Endothelial cell of umbilical vein (primary cell): ENCODE measurements around the gene CNTROB. TPM values are rescaled to one million over a fixed set of nuclear protein-coding genes. Genes with fewer than 3 reads are reported as not detected.

Source experiments
- BruUV-seq: library from RNA; stranded (reverse); fragments of 400-500 nt; replicated peaks from 2 replicates; lab custom pipeline; 2021; lab: Mats Ljungman, UMichigan
- CTCF ChIA-PET: fragments of 300-600, 350-600 bp; sonication (Branson Sonifier 250); formaldehyde crosslinking; loops from one replicate; lab custom pipeline; 2021; ENCODE audit warnings: antibody characterized with exemption, inconsistent platforms; lab: Charles Lee
- POLR2A ChIA-PET: fragments of 300-600, 350-600 bp; sonication (Branson Sonifier 250); formaldehyde crosslinking; loops from one replicate; lab custom pipeline; 2021; ENCODE audit warnings: antibody characterized with exemption, inconsistent platforms; lab: Charles Lee
- DNase-seq: peaks from one replicate; pipeline ENCODE4 v3.0.0-alpha.2; 2011; ENCODE audit warnings: low read depth, low spot score
- FAIRE-seq: peaks from 2 replicates; lab custom pipeline; 2011; peaks lifted over from hg19 to GRCh38; lab: Jason Lieb, UNC
- H2AFZ ChIP-seq: 2 replicates; pipeline ENCODE4 v1.6.0; 2012; ENCODE audit warnings: low read depth, low read length, control low read depth, inconsistent platforms
- H3K27ac ChIP-seq: 2 replicates; pipeline ENCODE4 v1.5.1; 2011; ENCODE audit warnings: low read depth, mild to moderate bottlenecking, control low read depth, low read length, moderate library complexity; ENCODE audit not compliant: insufficient read depth
- H3K27me3 ChIP-seq, 2 experiments: 2 replicates each; pipeline versions ENCODE4 v1.6.0 to v1.6.1; 2011; ENCODE audit warnings: low read length in 2 of 2, mixed read lengths in 1 of 2; ENCODE audit not compliant: control insufficient read depth in 2 of 2, insufficient read depth in 2 of 2
- H3K36me3 ChIP-seq, 2 experiments: 2 replicates in 1 of 2; 3 replicates in 1 of 2; pipeline ENCODE4 v1.5.1; 2011; ENCODE audit warnings: low read length in 2 of 2, mild to moderate bottlenecking in 1 of 2, moderate library complexity in 1 of 2; ENCODE audit not compliant: control insufficient read depth in 2 of 2, insufficient read depth in 2 of 2; ENCODE audit errors: extremely low read depth in 1 of 2
- H3K4me1 ChIP-seq: 3 replicates; pipeline ENCODE4 v1.5.1; 2011; ENCODE audit warnings: mild to moderate bottlenecking, low read length; ENCODE audit not compliant: control insufficient read depth, insufficient read depth; ENCODE audit errors: extremely low read depth
- H3K4me2 ChIP-seq: 2 replicates; pipeline ENCODE4 v1.6.1; 2011; ENCODE audit warnings: low read length, control low read depth, mixed read lengths; ENCODE audit not compliant: insufficient read depth
- H3K4me3 ChIP-seq, 3 experiments: fragments of 200-600 bp in 1 of 3; sonication (generic), shearing (Covaris generic) in 1 of 3; replicated peaks in 1 of 3; 2 replicates each; pipeline ENCODE4 v1.5.1; 2011 to 2016; ENCODE audit warnings: control low read depth in 3 of 3, low read length in 3 of 3, mild to moderate bottlenecking in 2 of 3, inconsistent platforms in 1 of 3, low read depth in 1 of 3, moderate library complexity in 1 of 3; ENCODE audit not compliant: insufficient read depth in 1 of 3
- H3K79me2 ChIP-seq: 2 replicates; pipeline ENCODE4 v1.6.0; 2012; ENCODE audit warnings: low read length, inconsistent platforms; ENCODE audit not compliant: control insufficient read depth, insufficient read depth
- H3K9ac ChIP-seq: replicated peaks from 2 replicates; pipeline ENCODE3; 2011; ENCODE audit warnings: low read length, control low read depth; ENCODE audit not compliant: insufficient read depth; ENCODE audit errors: extremely low read depth
- H3K9me1 ChIP-seq: replicated peaks from 3 replicates; pipeline ENCODE4 v1.6.0; 2011; ENCODE audit warnings: mild to moderate bottlenecking, low read length; ENCODE audit not compliant: control insufficient read depth, insufficient read depth; ENCODE audit errors: extremely low read depth
- H3K9me3 ChIP-seq: replicated peaks from 2 replicates; pipeline ENCODE4 v1.5.1; 2012; ENCODE audit warnings: low read length, inconsistent platforms; ENCODE audit not compliant: control insufficient read depth, insufficient read depth
- H4K20me1 ChIP-seq: replicated peaks from 2 replicates; pipeline ENCODE3; 2011; ENCODE audit warnings: mild to moderate bottlenecking, low read length; ENCODE audit not compliant: control insufficient read depth, insufficient read depth; ENCODE audit errors: extremely low read depth
- CTCF ChIP-seq, 2 donors: IDR thresholded peaks; 1 replicate in 1 of 2; 2 replicates in 1 of 2; pipeline ENCODE4 v1.5.1; 2011; ENCODE audit warnings: low read length in 2 of 2, mild to moderate bottlenecking in 2 of 2, moderate library complexity in 2 of 2, control low read depth in 1 of 2, inconsistent platforms in 1 of 2, low read depth in 1 of 2; ENCODE audit not compliant: insufficient read depth in 1 of 2; ENCODE audit errors: extremely low read depth in 1 of 2
- EZH2 ChIP-seq: IDR thresholded peaks from 2 replicates; pipeline ENCODE4 v1.6.1; 2012; ENCODE audit warnings: borderline replicate concordance, low read depth, mild to moderate bottlenecking, moderate library complexity, low read length, inconsistent platforms; ENCODE audit not compliant: severe bottlenecking
- JUN ChIP-seq: IDR thresholded peaks from 2 replicates; pipeline ENCODE4 v1.6.1; 2011; ENCODE audit warnings: borderline replicate concordance, low read depth; ENCODE audit not compliant: insufficient read length, insufficient read depth
- MAX ChIP-seq: IDR thresholded peaks from 2 replicates; pipeline ENCODE4 v1.6.1; 2011; ENCODE audit not compliant: insufficient read depth, insufficient read length
- MYC ChIP-seq: IDR thresholded peaks from one replicate; pipeline ENCODE4 v1.6.1; 2011; ENCODE audit warnings: mild to moderate bottlenecking, low read depth, low read length
- POLR2A ChIP-seq: IDR thresholded peaks from 2 replicates; pipeline ENCODE4 v1.6.1; 2012; ENCODE audit warnings: low read depth, mild to moderate bottlenecking, control low read depth, low read length
- POLR2AphosphoS5 ChIP-seq: IDR thresholded peaks from 2 replicates; pipeline ENCODE4 v1.6.1; 2012; ENCODE audit warnings: low read depth, mild to moderate bottlenecking, control low read depth, low read length, moderate library complexity; ENCODE audit not compliant: insufficient read depth
- dilution Hi-C: fragments of 300-500 bp; cut with MboI; formaldehyde crosslinking; loops from one replicate; pipeline ENCODE4 v1.15.0; 2019; ENCODE audit warnings: low sequenced_read_pairs; ENCODE audit not compliant: extremely low pct_ligation_motif_present
- intact Hi-C: fragments of 100-400 bp; cut with micrococcal nuclease; formaldehyde crosslinking; loops from one replicate; pipeline ENCODE4 v1.10.0; 2022
- polyA plus RNA-seq, 4 experiments: library from polyadenylated mRNA; depleted of rRNA in 3 of 4; stranded (reverse) in 3 of 4; unstranded in 1 of 4; fragments of >200 nt; gene quantifications; 2 replicates each; pipeline versions ENCODE4 v1.2.1 to v1.2.3, GENCODE V29; 2011 to 2012; ENCODE audit warnings: missing spikeins in 1 of 4
- total RNA-seq: library from RNA; stranded (reverse); gene quantifications from 2 replicates; pipeline ENCODE4 v1.2.3, GENCODE V29; 2021

Gene CNTROB
- total and polyA plus RNA-seq, 2 donors (not counting 3 experiments of a cell fraction or from before 2014, with no cell fraction given) = 24.9 to 47.2 TPM

GRCh38 chr17:7912927-7913524, 19.0 kb upstream of the CNTROB start:
- no peaks in the 10 kb centered on the region for H3K27me3 ChIP-seq

More at GRCh38 chr17:7912927-7913524, 19.0 kb upstream of the CNTROB start:
- dilution Hi-C loops = no loop called here
- FAIRE-seq (peak; percentile 85), DNase-seq (peak; percentile 70)
- intact Hi-C loops = loop anchor here (1.0 to 2.0 kb wide), 5 partner anchors 77 to 144 kb away; no protein-coding TSS in a partner anchor
- Histone ChIP-seq H3K9me1 (no peaks in the 10 kb centered on the region), H3K4me2 (no peak overlapping the region), H3K9me3 (no peaks in the 10 kb centered on the region), H3K4me3 (no peak overlapping the region), H3K9ac (no peak overlapping the region), H2AFZ (no peak overlapping the region), H3K4me1 (peaks cover 12% of the 10 kb centered on the region), H3K36me3 (peaks cover 11 to 39% of the 10 kb centered on the region in 2 experiments), H3K79me2 (no peaks in the 10 kb centered on the region), H3K27ac (no peak overlapping the region), H4K20me1 (no peaks in the 10 kb centered on the region)
- no TSS peak for BruUV-seq
- ChIA-PET CTCF (interaction anchor here (0.7 to 3.3 kb wide), 20 partner anchors 9 to 144 kb away, joined by 3 to 109 read pairs (median 4); partner anchors contain the start of genes CNTROB, NAA38 and TRAPPC1), POLR2A (interaction anchor here (0.6 to 0.7 kb wide), 2 partner anchors 13 to 128 kb away, joined by 4 to 8 read pairs; no protein-coding TSS in a partner anchor)
- TF ChIP-seq POLR2AphosphoS5 (no peak), EZH2 (no peak), POLR2A (no peak), MYC (no peak), MAX (no peak), JUN (no peak), CTCF (IDR thresholded peaks at IDR 0.05; ENCODE audit: extremely low read depth in 1 of 2, insufficient read depth in 1 of 2, low read depth in 1 of 2, low read length in 2 of 2) (peak; percentile 53 to 59)
